GM12873 (cell line): ENCODE results near the gene FGFBP3.

Experiments used
- CTCF ChIP-seq: IDR thresholded peaks from 2 replicates; pipeline ENCODE4 v1.5.1; 2012; ENCODE audit warnings: low read depth, mild to moderate bottlenecking, moderate library complexity, low read length, control low read depth; ENCODE audit not compliant: insufficient read depth; ENCODE audit errors: missing control alignments

Gene FGFBP3

GRCh38 chr10:91909117-91909677 is at the start of gene FGFBP3:
Gene FGFBP3, minus strand, starts transcription at chr10:91909486. Its CDS starts 517 bp downstream, at chr10:91908969.
- TF ChIP-seq CTCF = no peak

- no peak for TF ChIP-seq CTCF
Measured at GRCh38 chr10:91957091-91957490, 47.8 kb upstream of the FGFBP3 start.

- no peak for TF ChIP-seq CTCF
Measured at GRCh38 chr10:91955114-91955513, 45.8 kb upstream of the FGFBP3 start.

GRCh38 chr10:91953600-91954160 is 44.4 kb upstream of the FGFBP3 start:
- no peak for TF ChIP-seq CTCF

GRCh38 chr10:91944880-91945630 is 35.8 kb upstream of the FGFBP3 start:
- no peak for TF ChIP-seq CTCF

- no peak for TF ChIP-seq CTCF
Measured at GRCh38 chr10:91941426-91941825, 32.1 kb upstream of the FGFBP3 start.

- no peak for TF ChIP-seq CTCF
Measured at GRCh38 chr10:91939653-91940052, 30.4 kb upstream of the FGFBP3 start.
